Sigmoid colon (tissue), 7 donors: Measurements from ENCODE around the gene DLG1. TPM values are rescaled to one million over a fixed set of nuclear protein-coding genes. Genes with fewer than 3 reads are reported as not detected.

Experiments
- DNase-seq: peaks from one replicate; pipeline ENCODE4 v3.0.0-alpha.2; 2019
- H3K27ac ChIP-seq, 4 donors: fragments of 200-600 bp; sonication (generic); one replicate each; pipeline ENCODE4 v1.5.1; 2016 to 2019; ENCODE audit warnings: mild to moderate bottlenecking in 1 of 4
- H3K27me3 ChIP-seq, 3 donors: fragments of 200-600 bp; sonication (generic); one replicate each; pipeline ENCODE4 v1.5.1; 2019; ENCODE audit warnings: mild to moderate bottlenecking in 1 of 3
- H3K36me3 ChIP-seq, 4 donors: fragments of 200-600 bp; sonication (generic); one replicate each; pipeline ENCODE4 v1.5.1; 2016 to 2019
- H3K4me1 ChIP-seq, 4 donors: fragments of 200-600 bp; sonication (generic); one replicate each; pipeline ENCODE4 v1.5.1; 2017 to 2019
- H3K4me3 ChIP-seq, 4 donors: fragments of 200-600 bp; sonication (generic); one replicate each; pipeline ENCODE4 v1.5.1; 2017 to 2019; ENCODE audit warnings: mild to moderate bottlenecking in 2 of 4, moderate library complexity in 1 of 4
- H3K9me3 ChIP-seq, 4 donors: fragments of 200-600 bp in 3 of 4; sonication (generic) in 3 of 4; one replicate each; pipeline versions ENCODE4 v1.5.1 to v1.6.1; 2013 to 2019
- CTCF ChIP-seq, 4 experiments: fragments of 450-650 bp in 3 of 4; fragments of 200-600 bp in 1 of 4; IDR thresholded peaks; one replicate each; pipeline ENCODE4 v1.5.1; 2016 to 2019; ENCODE audit warnings: antibody characterized with exemption in 4 of 4, mild to moderate bottlenecking in 3 of 4, moderate library complexity in 2 of 4
- EP300 ChIP-seq, 4 donors: sonication (generic); formaldehyde crosslinking; IDR thresholded peaks; one replicate each; pipeline ENCODE4 v1.6.1; 2017; ENCODE audit warnings: antibody characterized with exemption in 4 of 4
- POLR2A ChIP-seq, 2 donors: fragments of 450-650 bp; IDR thresholded peaks; one replicate each; pipeline ENCODE4 v1.6.1; 2016; ENCODE audit warnings: antibody characterized with exemption in 2 of 2, mild to moderate bottlenecking in 2 of 2, moderate library complexity in 2 of 2
- POLR2AphosphoS5 ChIP-seq, 4 donors: sonication (generic); formaldehyde crosslinking; IDR thresholded peaks; one replicate each; pipeline ENCODE4 v1.6.1; 2017; ENCODE audit warnings: antibody characterized with exemption in 4 of 4
- WGBS, 2 donors: extraction: QIAGEN DNeasy Blood & Tissue Kit; methylation state at CpG; one replicate each; pipeline ENCODE4 v1.1.7; 2013; 5-methylcytosine and 5-hydroxymethylcytosine counted together
- intact Hi-C: fragments of 100-400 bp; cut with DNase I; formaldehyde crosslinking; loops from one replicate; pipeline ENCODE4 v1.15.1; 2023
- polyA plus RNA-seq, 3 donors: library from polyadenylated mRNA; stranded (reverse); fragments of 200-250 nt; gene quantifications; one replicate each; pipeline ENCODE4 v1.2.3, GENCODE V29; 2013
- total RNA-seq, 4 donors: library from RNA; depleted of rRNA; stranded (reverse); fragments of >200 nt; gene quantifications; one replicate each; pipeline ENCODE4 v1.1.0, GENCODE V29; 2016
- donor health status: healthy with polysubstance abuse.
- donor health status: Bipolar disorder and iron deficiency.
- donor health status: healthy.

Gene DLG1
- total and polyA plus RNA-seq, 7 donors, result 30.6 to 83.7 (median 64.3) TPM

- Histone ChIP-seq H3K9me3 (no peaks in the 10 kb centered on the region), H3K27ac (no peak overlapping the region), H3K36me3 (peaks cover 0 to 38% (median 3%) of the 10 kb centered on the region in 4 donors), H3K27me3 (no peaks in the 10 kb centered on the region), H3K4me1 (peaks cover 0 to 10% (median 4%) of the 10 kb centered on the region in 4 donors), H3K4me3 (no peak overlapping the region)
- TF ChIP-seq CTCF (IDR thresholded peaks at IDR 0.05), result no peak
- TF ChIP-seq POLR2A (IDR thresholded peaks at IDR 0.05), result no peak
- TF ChIP-seq EP300 (IDR thresholded peaks at IDR 0.05), result no peak
- TF ChIP-seq POLR2AphosphoS5 (IDR thresholded peaks at IDR 0.05), result no peak
- WGBS, 2 donors, result 97 to 98% methylated on average over 2 of the region's 2 CpGs
- intact Hi-C loops, result no loop called here
- DNase-seq, result no peak
Measured at GRCh38 chr3:197286678-197287077, 11.7 kb downstream of the DLG1 start.

GRCh38 chr3:197285557-197285956 lies 12.9 kb downstream of the DLG1 start:
- intact Hi-C loops, result no loop called here
- H3K27ac ChIP-seq, result no peak overlapping the region
- peaks cover 0 to 45% (median 5%) of the 10 kb centered on the region in 4 donors for H3K36me3 ChIP-seq
- H3K4me3 ChIP-seq, result no peak overlapping the region
- 96% methylated on average over 2 of the region's 2 CpGs for WGBS, 2 donors
- H3K9me3 ChIP-seq, result no peaks in the 10 kb centered on the region
- H3K4me1 ChIP-seq, result peaks cover 0 to 9% (median 4%) of the 10 kb centered on the region in 4 donors
- H3K27me3 ChIP-seq, result no peaks in the 10 kb centered on the region
- no peak for DNase-seq
- TF ChIP-seq EP300 (IDR thresholded peaks at IDR 0.05) (no peak), POLR2A (IDR thresholded peaks at IDR 0.05) (no peak)

GRCh38 chr3:197283045-197283444 lies 15.4 kb downstream of the DLG1 start:
- Histone ChIP-seq H3K9me3 (no peaks in the 10 kb centered on the region), H3K36me3 (peaks cover 0 to 35% (median 5%) of the 10 kb centered on the region in 4 donors), H3K4me1 (no peaks in the 10 kb centered on the region), H3K27me3 (no peaks in the 10 kb centered on the region), H3K4me3 (no peak overlapping the region), H3K27ac (no peak overlapping the region)
- DNase-seq, result no peak
- WGBS, 2 donors, result 94 to 98% methylated on average over 2 of the region's 2 CpGs
- TF ChIP-seq EP300 (IDR thresholded peaks at IDR 0.05) (no peak), CTCF (IDR thresholded peaks at IDR 0.05) (no peak), POLR2A (IDR thresholded peaks at IDR 0.05) (no peak), POLR2AphosphoS5 (IDR thresholded peaks at IDR 0.05) (no peak)
- intact Hi-C loops, result no loop called here

GRCh38 chr3:197281849-197282248 lies 16.6 kb downstream of the DLG1 start:
- H3K27me3 ChIP-seq, result no peaks in the 10 kb centered on the region
- no peak for DNase-seq
- peaks cover 0 to 35% (median 5%) of the 10 kb centered on the region in 4 donors for H3K36me3 ChIP-seq
- TF ChIP-seq CTCF (IDR thresholded peaks at IDR 0.05) (no peak), POLR2A (IDR thresholded peaks at IDR 0.05) (no peak), POLR2AphosphoS5 (IDR thresholded peaks at IDR 0.05) (no peak), EP300 (IDR thresholded peaks at IDR 0.05) (no peak)
- H3K4me3 ChIP-seq, result no peak overlapping the region
- intact Hi-C loops, result no loop called here
- H3K9me3 ChIP-seq, result no peaks in the 10 kb centered on the region
- no peaks in the 10 kb centered on the region for H3K4me1 ChIP-seq
- WGBS, 2 donors, result 97% methylated on average over 1 of the region's 1 CpG
- no peak overlapping the region for H3K27ac ChIP-seq

GRCh38 chr3:197280156-197280555 lies 18.3 kb downstream of the DLG1 start:
- no peaks in the 10 kb centered on the region for H3K9me3 ChIP-seq
- no peak for DNase-seq
- no peak overlapping the region for H3K27ac ChIP-seq
- intact Hi-C loops, result no loop called here
- TF ChIP-seq POLR2AphosphoS5 (IDR thresholded peaks at IDR 0.05) (no peak), EP300 (IDR thresholded peaks at IDR 0.05) (no peak), POLR2A (IDR thresholded peaks at IDR 0.05) (no peak), CTCF (IDR thresholded peaks at IDR 0.05) (no peak)
- H3K27me3 ChIP-seq, result no peaks in the 10 kb centered on the region
- no peaks in the 10 kb centered on the region for H3K4me1 ChIP-seq
- H3K4me3 ChIP-seq, result no peak overlapping the region
- peaks cover 0 to 36% (median 5%) of the 10 kb centered on the region in 4 donors for H3K36me3 ChIP-seq
